Measurements from ENCODE around the gene CCT8L2. TPM values are rescaled to one million over a fixed set of nuclear protein-coding genes. Genes with fewer than 3 reads are reported as not detected.
"Not testable (repeated sequence)": the region's sequence is repeated elsewhere in the genome, so short reads cannot be mapped to it uniquely, and the experiment has no call there.

CCT8L2 gene
- total and polyA plus RNA-seq, 2 of the 13 experiments (the other 11 are each of a cell fraction or from before 2014, with no cell fraction given): not detected

DNA sequence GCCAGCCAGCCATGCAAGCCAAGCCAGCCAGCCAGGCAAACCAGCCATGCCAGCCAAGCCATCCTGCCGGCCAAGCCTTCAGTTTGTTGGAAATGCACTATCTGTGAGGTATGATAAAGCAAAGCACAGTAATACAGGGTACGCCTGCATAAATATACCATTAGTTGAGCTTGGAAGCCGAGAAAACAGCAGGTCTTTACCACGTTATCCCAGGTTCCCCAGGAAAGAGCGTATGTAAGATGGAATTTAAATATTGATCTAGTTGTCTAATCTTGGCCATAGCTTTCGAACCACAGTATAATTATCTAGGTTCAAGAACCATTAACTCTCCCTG lies 24.2 kb downstream of the CCT8L2 start:
- POLR2A ChIA-PET: no interaction called here
- in situ Hi-C loops (cut with HindIII; ENCODE audit: extremely low pct_ligation_motif_present, low pct_unique_long_range_greater_than_20kb): no loop called here
- BruUV-seq (replicated peaks): no TSS peak

DNA sequence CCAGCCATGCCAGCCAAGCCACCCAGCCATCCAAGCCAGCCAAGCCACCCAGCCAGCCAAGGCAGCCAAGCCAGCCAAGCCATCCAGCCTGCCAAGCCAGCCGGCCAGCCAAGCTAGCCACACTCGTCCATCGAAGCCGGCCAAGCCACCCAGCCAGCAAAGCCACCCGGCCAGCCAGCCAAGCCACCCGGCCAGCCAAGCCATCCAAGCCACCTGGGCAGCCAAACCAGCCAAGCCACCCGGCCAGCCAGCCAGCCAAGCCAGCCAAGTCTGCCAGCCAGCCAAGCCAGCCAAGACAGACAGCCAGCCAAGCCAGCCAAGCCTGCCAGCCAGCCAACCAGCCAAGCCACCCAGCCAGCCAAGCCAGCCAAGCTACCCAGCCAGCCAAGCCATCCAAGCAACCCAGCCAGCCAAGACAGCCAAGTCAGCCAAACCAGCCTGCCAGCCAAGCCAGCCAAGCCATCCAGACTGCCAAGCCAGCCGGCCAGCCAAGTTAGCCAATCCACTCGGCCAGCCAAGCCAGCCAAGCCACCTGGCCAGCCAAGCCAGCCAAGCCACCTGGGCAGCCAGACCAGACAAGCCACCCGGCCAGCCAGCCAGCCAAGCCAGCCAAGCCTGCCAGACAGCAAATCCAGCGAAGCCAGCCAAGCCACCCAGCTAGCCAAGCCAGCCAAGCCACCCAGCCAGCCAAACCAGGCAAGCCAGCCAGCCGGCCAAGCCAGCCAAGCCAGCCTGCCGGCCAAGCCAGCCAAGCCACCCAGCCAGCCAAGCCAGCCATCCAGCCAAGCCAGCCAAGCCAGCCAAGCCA lies 24.8 kb downstream of the CCT8L2 start:
- BruUV-seq (replicated peaks); in situ Hi-C loops (cut with HindIII; ENCODE audit: extremely low pct_ligation_motif_present, low pct_unique_long_range_greater_than_20kb): not testable (repeated sequence)

More for the DNA sequence above, 24.2 kb downstream of the CCT8L2 start:
- Histone ChIP-seq H3K4me2 (ENCODE audit: low read depth, low read length) (no peak overlapping the region), H3K9ac (ENCODE audit: insufficient read depth, low read depth, low read length) (no peak overlapping the region), H4K20me1 (ENCODE audit: insufficient read depth, low read length) (no peaks in the 10 kb centered on the region), H3K4me1 (ENCODE audit: insufficient read depth, low read length) (no peaks in the 10 kb centered on the region), H3K79me2 (ENCODE audit: insufficient read depth, low read length) (no peaks in the 10 kb centered on the region), H3K27me3 (ENCODE audit: control insufficient read depth in 1 of 2, insufficient read depth in 2 of 2, low read length in 2 of 2) (no peaks in the 10 kb centered on the region), H3K27ac (ENCODE audit: extremely low read length, insufficient read depth, low read length) (no peak overlapping the region), H3K9me3 (ENCODE audit: low read length) (no peaks in the 10 kb centered on the region; the same call in 1 of the 2 replicates), H2AFZ (ENCODE audit: low read length) (no peak overlapping the region), H3K36me3 (replicated peaks in 1 of 2; ENCODE audit: control insufficient read depth in 1 of 2, insufficient read depth in 2 of 2, low read length in 2 of 2) (no peaks in the 10 kb centered on the region), H3K4me3 (replicated peaks in 1 of 3; ENCODE audit: insufficient read depth in 1 of 3, low read depth in 2 of 3, low read length in 3 of 3) (no peak overlapping the region)
- no peak for TF ChIP-seq ZNF367 (CRISPR knock-in tag; IDR thresholded peaks at IDR 0.05; ENCODE audit: borderline replicate concordance)
- FAIRE-seq (peak; percentile 15), ATAC-seq (no peak), DNase-seq (ENCODE audit: low spot score) (no peak)
- CTCF ChIA-PET (ENCODE audit: low intra/inter-chr PET ratio, low total read pairs): no interaction called here
- 16% methylated on average over 6 of the region's 6 CpGs for WGBS (ENCODE audit: low lambda C conversion rate)
- intact Hi-C loops (cut with micrococcal nuclease; ENCODE audit: unreplicated experiment): no loop called here

GRCh38 chr22:16566421-16567151 lies 26.0 kb downstream of the CCT8L2 start:
- H3K4me2 ChIP-seq (ENCODE audit: low read depth, low read length); H3K79me2 ChIP-seq (ENCODE audit: insufficient read depth, low read length); H3K27ac ChIP-seq (ENCODE audit: extremely low read length, insufficient read depth, low read length); H3K27me3 ChIP-seq (ENCODE audit: control insufficient read depth in 1 of 2, insufficient read depth in 2 of 2, low read length in 2 of 2); intact Hi-C loops (cut with micrococcal nuclease; ENCODE audit: unreplicated experiment); H4K20me1 ChIP-seq (ENCODE audit: insufficient read depth, low read length); POLR2A ChIA-PET; in situ Hi-C loops (cut with HindIII; ENCODE audit: extremely low pct_ligation_motif_present, low pct_unique_long_range_greater_than_20kb); H3K4me3 ChIP-seq (replicated peaks in 1 of 3; ENCODE audit: insufficient read depth in 1 of 3, low read depth in 2 of 3, low read length in 3 of 3); BruUV-seq (replicated peaks); H3K36me3 ChIP-seq (replicated peaks in 1 of 2; ENCODE audit: control insufficient read depth in 1 of 2, insufficient read depth in 2 of 2, low read length in 2 of 2); DNase-seq (ENCODE audit: low spot score); FAIRE-seq; H2AFZ ChIP-seq (ENCODE audit: low read length); CTCF ChIA-PET (ENCODE audit: low intra/inter-chr PET ratio, low total read pairs); H3K4me1 ChIP-seq (ENCODE audit: insufficient read depth, low read length); ATAC-seq; H3K9ac ChIP-seq (ENCODE audit: insufficient read depth, low read depth, low read length); H3K9me3 ChIP-seq (ENCODE audit: low read length): not testable (repeated sequence)
- WGBS (ENCODE audit: low lambda C conversion rate): 19% methylated on average over 3 of the region's 7 CpGs

More for the DNA sequence above, 24.8 kb downstream of the CCT8L2 start:
- POLR2A ChIA-PET; FAIRE-seq; H3K27ac ChIP-seq (ENCODE audit: extremely low read length, insufficient read depth, low read length); H3K4me3 ChIP-seq (replicated peaks in 1 of 3; ENCODE audit: insufficient read depth in 1 of 3, low read depth in 2 of 3, low read length in 3 of 3); intact Hi-C loops (cut with micrococcal nuclease; ENCODE audit: unreplicated experiment); H3K9me3 ChIP-seq (ENCODE audit: low read length); H3K27me3 ChIP-seq (ENCODE audit: control insufficient read depth in 1 of 2, insufficient read depth in 2 of 2, low read length in 2 of 2); H3K4me1 ChIP-seq (ENCODE audit: insufficient read depth, low read length); H3K79me2 ChIP-seq (ENCODE audit: insufficient read depth, low read length); CTCF ChIA-PET (ENCODE audit: low intra/inter-chr PET ratio, low total read pairs); H3K9ac ChIP-seq (ENCODE audit: insufficient read depth, low read depth, low read length); DNase-seq (ENCODE audit: low spot score); ATAC-seq; H3K36me3 ChIP-seq (replicated peaks in 1 of 2; ENCODE audit: control insufficient read depth in 1 of 2, insufficient read depth in 2 of 2, low read length in 2 of 2); H3K4me2 ChIP-seq (ENCODE audit: low read depth, low read length); H4K20me1 ChIP-seq (ENCODE audit: insufficient read depth, low read length); H2AFZ ChIP-seq (ENCODE audit: low read length): not testable (repeated sequence)
- 40% methylated on average over 1 of the region's 13 CpGs for WGBS (ENCODE audit: low lambda C conversion rate)

DNA sequence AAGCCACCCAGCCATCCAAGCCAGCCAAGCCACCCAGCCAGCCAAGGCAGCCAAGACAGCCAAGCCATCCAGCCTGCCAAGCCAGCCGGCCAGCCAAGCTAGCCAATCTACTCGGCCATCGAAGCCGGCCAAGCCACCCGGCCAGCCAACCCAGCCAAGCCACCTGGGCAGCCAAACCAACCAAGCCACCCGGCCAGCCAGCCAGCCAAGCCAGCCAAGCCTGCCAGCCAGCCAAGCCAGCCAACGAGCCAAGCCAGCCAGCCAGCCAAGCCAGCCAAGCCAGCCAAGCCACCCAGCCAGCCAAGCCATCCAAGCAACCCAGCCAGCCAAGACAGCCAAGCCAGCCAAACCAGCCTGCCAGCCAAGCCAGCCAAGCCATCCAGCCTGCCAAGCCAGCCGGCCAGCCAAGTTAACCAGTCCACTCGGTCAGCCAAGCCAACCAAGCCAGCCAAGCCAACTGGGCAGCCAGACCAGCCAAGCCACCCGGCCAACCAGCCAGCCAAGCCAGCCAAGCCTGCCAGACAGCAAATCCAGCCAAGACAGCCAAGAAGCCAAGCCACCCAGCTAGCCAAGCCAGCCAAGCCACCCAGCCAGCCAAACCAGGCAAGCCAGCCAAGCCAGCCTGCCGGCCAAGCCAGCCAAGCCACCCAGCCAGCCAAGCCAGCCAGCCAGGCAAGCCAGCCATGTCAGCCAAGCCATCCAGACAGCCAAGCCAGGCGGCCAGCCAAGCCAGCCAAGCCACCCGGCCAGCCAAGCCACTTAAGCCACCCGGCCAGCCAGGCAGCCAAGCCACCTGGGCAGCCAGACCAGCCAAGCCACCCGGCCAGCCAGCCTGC lies 26.8 kb downstream of the CCT8L2 start:
- H3K27ac ChIP-seq (ENCODE audit: extremely low read length, insufficient read depth, low read length); H3K9ac ChIP-seq (ENCODE audit: insufficient read depth, low read depth, low read length); H3K27me3 ChIP-seq (ENCODE audit: control insufficient read depth in 1 of 2, insufficient read depth in 2 of 2, low read length in 2 of 2); H3K79me2 ChIP-seq (ENCODE audit: insufficient read depth, low read length); FAIRE-seq; in situ Hi-C loops (cut with HindIII; ENCODE audit: extremely low pct_ligation_motif_present, low pct_unique_long_range_greater_than_20kb); H3K4me2 ChIP-seq (ENCODE audit: low read depth, low read length); POLR2A ChIA-PET; H2AFZ ChIP-seq (ENCODE audit: low read length); H4K20me1 ChIP-seq (ENCODE audit: insufficient read depth, low read length); H3K4me3 ChIP-seq (replicated peaks in 1 of 3; ENCODE audit: insufficient read depth in 1 of 3, low read depth in 2 of 3, low read length in 3 of 3); BruUV-seq (replicated peaks); H3K36me3 ChIP-seq (replicated peaks in 1 of 2; ENCODE audit: control insufficient read depth in 1 of 2, insufficient read depth in 2 of 2, low read length in 2 of 2); intact Hi-C loops (cut with micrococcal nuclease; ENCODE audit: unreplicated experiment); CTCF ChIA-PET (ENCODE audit: low intra/inter-chr PET ratio, low total read pairs); H3K4me1 ChIP-seq (ENCODE audit: insufficient read depth, low read length); ATAC-seq; DNase-seq (ENCODE audit: low spot score): not testable (repeated sequence)
- 0% methylated on average over 6 of the region's 15 CpGs for WGBS (ENCODE audit: low lambda C conversion rate)
- peaks cover 11% of the 10 kb centered on the region for H3K9me3 ChIP-seq (ENCODE audit: low read length)

All from HepG2 (cell line).